Ecto neural progenitor cell (in vitro differentiated cells): Measurements from ENCODE around the gene POLR1D.
A peak's percentile ranks its signal among the peaks of the same experiment; 100 is the strongest.
"Not testable (repeated sequence)": the region's sequence is repeated elsewhere in the genome, so short reads cannot be mapped to it uniquely, and the experiment has no call there.

ENCODE experiments used
- DNase-seq: peaks from one replicate; pipeline ENCODE4 v3.0.0-alpha.2; 2018; ENCODE audit warnings: low spot score

POLR1D gene

DNA sequence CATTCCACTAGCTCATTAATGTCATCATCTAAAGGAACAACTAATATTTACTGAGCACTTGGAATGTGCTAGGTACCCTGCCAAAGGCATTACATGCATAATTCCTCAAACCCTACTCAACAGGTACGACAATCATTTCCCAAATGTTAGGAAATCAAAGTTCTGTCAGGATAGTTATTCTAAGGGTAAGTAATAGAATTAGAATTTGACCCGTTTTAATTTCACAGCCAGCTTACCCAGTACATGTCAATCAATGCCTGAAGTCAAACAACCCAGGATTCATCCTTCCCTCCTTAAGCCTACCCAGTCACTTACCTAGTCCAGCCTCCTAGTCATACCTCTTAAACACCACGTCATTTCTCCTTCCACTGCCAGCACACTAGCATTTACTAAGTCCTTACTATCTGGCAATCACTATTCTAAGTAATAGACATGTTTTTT, 3.8 kb upstream of the POLR1D start:
- DNase-seq, result no peak

DNA sequence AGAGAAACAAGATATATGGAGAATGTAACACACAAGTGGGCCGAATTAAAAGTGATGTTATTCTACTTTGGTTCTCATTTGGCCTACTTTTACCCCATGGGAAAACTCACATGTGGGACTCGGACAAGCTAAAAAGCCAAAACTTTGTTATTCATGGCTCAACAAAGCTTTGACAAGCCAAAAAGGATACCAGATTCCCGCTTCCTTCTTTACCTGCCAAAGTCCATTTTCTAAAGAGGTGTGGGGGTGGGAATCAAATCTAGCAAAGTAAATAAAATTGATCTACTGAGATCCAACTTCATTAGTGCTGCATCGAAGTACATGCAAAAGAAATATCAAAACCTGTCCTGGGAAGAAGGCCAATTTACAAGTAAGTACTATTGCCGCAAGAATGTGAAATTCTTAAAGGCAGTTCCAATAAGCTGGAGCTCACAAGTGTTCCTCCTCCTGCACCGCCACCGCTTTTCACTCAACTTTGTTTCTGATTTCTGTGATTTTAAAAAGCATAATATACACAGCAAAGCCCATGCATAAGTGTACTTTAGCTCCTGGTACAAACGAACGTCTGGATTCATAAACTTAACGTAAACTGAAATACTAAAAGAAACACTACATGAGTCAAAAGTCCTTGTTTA, 2.5 kb upstream of the POLR1D start:
- no peak for DNase-seq

DNA sequence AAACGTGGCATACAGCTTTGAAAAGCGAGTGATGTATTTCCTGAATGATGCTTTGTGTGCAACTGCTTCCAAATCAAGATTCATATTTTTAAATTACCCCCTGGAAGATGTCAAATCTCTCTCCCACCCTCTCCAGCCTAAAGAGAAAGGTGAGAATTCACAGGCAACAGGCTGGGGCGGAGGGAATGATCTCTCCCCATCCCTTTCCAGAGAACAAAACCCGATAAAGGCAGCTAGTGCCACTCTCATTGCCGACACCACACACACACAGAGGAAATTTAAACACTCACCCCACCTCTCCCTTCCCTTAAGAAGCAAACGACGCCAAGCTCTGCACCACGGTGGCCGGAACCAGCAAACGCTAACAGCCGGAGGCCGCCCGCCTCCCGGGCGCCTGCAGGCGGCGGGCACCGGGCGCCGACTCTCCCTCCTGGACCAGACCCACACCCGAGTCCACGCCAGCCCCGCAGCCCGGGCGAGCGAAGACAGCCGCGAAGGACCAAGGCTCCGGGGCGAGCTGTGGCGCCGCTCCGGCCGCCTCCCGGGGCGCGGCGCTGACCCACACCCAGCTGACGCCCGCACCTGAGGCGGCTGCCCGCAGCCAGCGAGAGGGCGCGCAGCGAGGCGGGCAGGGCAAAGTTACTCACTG, 1.8 kb upstream of the POLR1D start:
- DNase-seq, result no peak

DNA sequence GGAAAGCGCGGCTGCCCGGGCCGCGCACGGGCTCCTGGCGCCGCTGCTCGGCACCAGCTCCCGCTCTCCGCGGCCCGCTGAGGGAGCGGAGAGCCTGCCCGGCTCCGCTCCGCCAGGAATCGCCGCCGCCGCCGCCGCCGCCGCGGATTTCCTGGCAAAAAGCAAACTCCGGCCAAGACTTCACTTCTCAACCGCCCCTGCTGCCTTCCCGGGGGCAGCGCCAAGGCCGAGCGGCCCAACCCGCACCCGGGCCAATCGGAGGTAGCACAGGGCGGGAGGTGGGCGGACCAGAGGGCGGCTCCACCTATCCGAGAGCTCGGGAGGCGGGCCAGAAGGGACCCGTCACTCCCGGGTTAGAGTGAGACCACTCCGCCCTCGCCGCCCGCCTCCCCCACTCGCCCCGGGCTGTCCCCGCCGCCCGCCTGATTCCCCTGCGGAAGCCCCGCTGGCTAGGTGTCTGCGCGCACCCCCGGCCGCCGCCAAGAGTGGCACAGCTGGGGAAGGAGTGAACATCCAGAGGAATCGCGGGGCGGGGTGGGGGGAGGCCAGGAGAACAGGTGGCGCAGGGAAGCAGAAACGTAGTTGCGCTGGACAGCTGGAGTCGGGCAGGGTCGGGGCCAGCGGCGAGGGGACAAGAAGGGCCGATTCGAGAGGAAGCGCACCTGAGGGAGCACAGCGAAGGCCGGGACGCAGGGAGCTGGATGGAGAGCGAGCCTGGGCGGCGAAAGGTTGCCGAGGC, 1.1 kb upstream of the POLR1D start, which contains the start of gene LNX2:
Gene LNX2, minus strand, starts transcription at position 153 of the 739 bp plus-strand sequence. CDS start 38,826 bp downstream, outside the sequence.
- DNase-seq, result peak; percentile 98

DNA sequence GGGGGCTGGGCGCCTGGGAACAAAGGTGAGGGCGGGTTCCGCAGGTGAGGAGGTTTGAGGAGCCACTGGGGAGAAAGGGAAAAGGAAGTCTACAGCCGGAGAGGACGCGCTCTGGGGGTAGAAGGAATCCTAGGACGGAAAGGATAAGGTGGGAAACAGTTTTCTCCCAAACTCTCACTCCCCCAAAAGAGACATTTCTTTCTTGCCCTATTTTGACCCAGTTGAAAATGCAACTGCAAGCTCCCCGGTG, 651 bp upstream of the POLR1D start:
- DNase-seq, result no peak

DNA sequence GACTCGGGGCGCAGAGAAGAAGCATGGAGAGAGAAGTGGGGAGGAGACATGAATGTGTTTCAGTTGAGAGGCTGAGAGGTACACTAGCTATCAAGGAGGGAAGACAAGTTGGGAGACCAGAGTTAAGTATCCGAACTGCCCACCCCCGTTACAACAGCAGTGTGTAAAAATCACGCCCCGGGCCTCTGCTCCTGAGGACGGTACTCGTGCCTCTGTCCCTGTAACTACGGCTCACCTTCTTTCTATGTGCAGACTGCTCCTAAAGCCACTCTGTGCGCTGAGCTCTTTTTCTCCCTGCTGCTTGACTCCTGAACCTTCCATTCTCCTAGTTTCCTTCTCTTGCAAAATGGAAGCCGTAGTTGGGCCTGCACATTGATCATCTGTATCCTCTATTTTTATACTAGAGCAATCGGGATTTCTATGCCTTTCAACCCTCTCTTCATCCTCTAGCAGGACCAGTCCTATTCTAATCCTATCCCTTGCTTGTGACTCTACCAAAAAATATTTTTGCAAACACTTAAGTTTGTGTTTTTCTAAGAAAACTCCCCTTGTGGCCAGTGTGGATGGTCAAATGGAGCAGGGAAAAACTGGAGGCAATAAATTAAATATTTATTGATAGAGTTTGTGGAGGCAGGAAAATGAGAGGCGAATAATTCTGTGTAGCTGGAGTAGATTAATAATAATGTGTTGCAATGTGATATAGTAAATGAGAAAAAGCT, 569 bp downstream of the POLR1D start:
- no peak for DNase-seq

DNA sequence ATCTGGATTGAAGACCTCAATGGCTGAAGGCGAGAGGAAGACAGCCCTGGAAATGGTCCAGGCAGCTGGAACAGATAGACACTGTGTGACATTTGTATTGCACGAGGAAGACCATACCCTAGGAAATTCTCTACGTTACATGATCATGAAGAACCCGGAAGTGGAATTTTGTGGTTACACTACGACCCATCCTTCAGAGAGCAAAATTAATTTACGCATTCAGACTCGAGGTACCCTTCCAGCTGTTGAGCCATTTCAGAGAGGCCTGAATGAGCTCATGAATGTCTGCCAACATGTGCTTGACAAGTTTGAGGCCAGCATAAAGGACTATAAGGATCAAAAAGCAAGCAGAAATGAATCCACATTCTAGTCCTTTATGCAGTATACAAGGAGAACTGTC, 1.2 kb downstream of the POLR1D start:
- DNase-seq, result no peak

DNA sequence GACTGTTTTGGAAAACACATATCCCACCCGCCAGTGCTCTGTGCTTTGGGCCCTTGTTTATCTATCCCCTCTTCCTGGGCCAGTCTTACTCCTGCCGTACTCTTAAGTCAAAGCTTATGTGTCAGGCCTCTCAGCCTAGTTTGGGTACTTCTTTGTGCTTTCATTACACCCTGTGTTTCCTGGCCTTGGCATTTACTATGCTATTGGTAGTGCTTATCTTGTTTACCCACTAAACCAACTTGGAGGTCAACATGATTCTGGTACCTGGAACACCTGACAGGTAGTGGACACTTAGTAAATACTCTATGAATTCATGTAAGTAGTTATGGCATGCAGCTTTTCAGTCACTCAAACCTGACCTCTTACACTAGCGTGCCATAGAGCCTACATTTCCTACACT, 2.4 kb downstream of the POLR1D start:
- no peak for DNase-seq

DNA sequence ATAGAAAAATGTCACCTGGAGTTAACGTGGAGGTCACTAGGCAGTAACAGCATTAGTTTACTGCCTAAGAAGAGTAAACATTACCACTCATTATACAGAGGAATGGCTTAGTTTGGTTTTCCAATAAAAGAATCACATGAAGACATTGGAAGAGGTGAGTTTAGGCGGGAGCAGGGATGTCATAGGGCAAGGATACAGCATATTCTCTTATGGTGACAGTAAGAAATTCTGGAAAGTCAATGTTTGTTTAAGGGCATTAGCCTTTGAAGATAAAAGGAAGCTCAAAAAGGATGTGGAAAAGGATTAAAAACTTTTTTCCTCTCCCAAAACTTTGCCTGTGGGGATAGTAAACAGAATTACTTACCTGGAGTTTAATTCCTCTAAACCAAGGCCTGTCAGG, 4.1 kb downstream of the POLR1D start:
- no peak for DNase-seq

DNA sequence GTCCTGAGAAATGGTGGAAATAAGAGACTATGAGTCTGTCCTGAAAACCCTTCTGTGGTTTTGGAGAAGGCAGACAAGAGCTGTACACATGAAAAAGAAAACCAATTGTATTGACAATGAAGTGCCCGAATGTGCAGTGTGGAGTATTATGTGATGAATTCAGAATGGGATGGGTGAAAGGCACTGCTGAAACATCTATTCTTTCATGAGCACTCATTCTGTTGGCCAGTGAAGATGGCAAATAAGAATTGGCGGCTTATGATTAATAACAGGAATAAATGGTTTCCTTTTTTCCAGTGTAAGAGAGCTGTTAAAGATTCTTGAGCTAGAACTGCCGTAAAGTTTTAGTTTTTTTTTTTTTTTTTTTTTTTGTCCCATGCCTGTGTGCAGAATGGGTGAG, 5.7 kb downstream of the POLR1D start:
- DNase-seq, result no peak

DNA sequence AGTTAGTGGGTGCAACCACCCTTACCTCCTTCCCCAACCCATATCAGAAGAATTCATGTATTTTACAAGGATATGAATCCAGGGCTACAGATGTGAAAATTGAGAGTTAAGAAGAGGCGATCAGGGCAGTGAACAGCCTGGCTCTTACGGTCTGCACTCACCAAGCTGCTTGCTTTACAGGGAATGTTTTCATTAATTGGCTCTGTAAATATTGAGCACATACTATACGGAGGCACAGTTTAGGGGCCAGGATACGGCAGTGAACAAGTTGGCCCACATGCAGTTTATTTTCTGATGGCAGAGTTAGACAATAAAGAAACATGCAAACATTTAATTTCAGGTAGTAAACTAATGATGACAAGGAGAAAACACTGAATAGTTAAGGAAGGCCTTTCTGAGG, 6.4 kb downstream of the POLR1D start:
- no peak for DNase-seq

DNA sequence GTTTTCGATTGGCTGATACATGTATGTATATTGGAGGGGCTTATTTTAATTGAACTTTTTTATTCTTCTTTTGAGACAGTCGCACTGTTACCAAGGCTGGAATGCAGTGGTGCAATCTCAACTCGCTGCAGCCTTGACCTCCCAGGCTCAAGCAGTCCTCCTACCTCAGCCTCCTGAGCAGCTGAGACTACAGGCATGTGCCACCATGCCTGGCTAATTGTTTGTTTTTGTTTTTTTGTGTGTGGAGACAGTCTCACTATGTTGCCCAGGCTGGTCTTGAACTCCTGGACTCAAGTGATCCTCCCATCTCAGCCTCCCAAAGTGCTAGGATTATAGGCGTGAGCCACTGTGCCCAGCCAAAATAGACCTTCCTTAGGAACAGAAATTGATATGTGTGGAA, 7.1 kb downstream of the POLR1D start:
- not testable (repeated sequence) for DNase-seq

DNA sequence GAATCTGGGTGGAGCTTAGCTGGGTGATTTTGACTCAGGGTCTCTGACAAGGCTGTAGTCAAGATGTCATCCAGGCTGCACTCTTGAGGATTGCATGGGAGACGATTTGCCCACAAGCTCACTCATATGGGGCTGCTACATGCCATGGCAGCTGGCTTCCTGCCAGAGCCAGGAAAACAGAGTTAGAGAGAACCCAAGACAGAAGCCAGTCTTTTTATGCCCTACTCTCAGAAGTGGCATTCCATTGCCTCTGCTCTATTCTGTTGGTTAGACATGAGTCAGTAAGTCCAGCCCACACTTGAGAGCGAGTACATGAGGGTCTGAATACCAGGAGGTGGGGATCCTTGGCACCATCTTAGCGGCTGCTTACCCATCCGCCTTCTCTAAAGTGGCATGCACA, 9.5 kb downstream of the POLR1D start:
- no peak for DNase-seq

DNA sequence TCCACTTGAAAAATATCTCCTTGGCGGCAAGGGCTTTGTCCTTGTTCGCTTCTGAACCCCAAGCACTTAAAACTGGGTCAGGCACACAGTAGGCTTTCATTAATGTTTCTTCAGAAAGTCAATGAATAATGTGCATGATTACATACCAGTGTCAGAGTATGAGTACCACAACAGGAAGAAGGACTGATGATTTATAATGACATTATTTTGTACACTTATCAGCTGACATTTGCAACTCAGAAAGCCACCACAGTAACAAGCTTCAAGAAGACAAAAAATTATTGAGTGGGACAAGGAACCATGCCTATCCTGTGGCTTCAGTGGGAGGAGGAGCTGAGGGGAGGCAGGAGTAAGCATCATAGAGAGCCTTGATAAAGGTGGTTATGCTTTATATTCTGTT, 10.0 kb downstream of the POLR1D start:
- DNase-seq, result no peak

DNA sequence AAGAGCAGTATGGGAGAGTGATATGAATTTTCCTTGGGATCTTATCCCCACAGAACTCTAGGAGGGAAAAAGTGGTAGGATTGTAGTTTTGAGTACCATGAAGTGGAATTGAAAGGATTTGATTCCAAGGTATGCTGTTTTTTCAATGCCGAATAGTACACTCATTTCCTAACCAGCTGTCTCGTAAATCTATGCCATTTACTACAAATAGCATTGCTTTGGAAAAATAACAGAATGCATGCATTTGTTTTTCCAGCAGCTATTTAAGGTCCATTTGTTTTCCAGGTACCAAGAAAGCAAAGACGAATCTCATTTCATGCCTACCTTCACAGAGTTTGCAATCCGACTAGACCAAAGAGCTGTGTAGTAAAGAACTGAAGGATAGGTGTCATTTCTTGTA, 10.5 kb downstream of the POLR1D start:
- no peak for DNase-seq

DNA sequence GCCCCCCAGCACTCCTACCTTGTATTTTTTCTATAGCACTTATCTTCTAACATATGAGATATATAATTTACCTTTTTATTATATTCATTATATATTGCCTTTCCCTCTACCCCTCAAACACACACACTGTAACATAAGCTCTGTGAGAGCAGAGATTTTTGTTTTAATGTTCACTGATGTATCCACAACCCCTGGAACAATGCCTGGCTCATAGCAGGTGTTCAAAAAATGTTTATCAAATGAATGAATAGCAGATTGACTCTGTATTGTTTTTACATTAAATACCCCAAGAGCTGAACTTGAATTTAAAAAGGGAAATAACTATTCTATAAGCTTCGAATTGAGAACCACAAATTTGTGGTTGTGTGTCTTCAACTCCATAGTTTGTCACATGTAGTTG, 11.0 kb downstream of the POLR1D start:
- no peak for DNase-seq

DNA sequence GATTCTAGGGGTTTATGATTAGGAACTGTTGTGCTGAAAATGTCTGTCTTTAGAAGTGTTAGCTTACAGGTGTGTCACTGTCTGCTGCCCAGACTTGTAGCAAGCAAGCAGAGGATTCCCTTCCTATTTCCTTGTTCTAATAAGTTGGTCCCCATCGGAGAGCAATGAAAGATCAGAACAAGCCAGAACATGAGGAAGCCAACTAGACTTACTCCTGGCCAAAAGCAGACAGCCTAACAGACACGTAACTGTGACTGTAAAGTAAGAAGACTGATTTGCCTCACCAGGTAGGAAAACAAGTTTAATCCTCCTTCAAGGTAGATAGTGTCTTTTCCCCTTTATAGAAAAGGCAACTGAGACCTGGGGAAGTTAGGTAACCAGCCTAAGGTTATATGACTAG, 12.5 kb downstream of the POLR1D start:
- DNase-seq, result no peak

DNA sequence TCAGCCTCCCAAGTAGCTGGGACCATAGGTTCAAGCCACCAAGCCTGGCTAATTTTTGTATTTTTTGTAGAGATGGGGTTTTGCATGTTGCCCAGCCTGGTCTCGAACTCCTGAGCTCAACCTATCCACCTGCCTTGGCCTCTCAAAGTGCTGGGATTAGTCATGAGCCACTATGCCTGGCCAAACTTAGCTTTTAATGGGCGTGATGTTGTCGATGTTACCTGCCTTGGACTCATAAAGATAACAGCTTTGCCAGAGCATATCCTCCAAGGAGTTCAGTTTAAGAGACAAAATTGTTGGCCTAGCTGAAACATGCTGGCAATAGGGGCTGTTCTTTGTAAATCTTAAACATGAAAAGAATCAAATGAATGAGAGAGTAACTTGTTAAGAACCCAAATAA, 13.1 kb downstream of the POLR1D start:
- DNase-seq, result no peak

DNA sequence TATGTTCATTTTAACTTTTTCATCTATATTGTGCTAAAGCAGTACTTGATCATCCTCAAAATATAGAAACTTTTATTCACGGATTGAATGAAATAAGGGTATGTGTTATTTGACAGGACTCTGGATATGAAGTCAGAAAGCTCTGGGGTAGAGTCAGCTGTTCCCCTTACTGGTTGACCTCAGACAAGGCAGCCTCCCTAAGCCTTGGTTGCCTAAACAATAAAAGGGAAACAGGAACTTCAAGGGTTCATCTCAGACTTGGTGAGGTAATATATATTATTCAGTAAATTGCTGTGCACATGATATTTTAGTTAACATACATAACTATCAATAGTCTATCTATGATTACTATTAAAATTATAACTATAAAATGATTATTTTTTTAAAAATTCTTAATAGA, 13.6 kb downstream of the POLR1D start:
- no peak for DNase-seq

DNA sequence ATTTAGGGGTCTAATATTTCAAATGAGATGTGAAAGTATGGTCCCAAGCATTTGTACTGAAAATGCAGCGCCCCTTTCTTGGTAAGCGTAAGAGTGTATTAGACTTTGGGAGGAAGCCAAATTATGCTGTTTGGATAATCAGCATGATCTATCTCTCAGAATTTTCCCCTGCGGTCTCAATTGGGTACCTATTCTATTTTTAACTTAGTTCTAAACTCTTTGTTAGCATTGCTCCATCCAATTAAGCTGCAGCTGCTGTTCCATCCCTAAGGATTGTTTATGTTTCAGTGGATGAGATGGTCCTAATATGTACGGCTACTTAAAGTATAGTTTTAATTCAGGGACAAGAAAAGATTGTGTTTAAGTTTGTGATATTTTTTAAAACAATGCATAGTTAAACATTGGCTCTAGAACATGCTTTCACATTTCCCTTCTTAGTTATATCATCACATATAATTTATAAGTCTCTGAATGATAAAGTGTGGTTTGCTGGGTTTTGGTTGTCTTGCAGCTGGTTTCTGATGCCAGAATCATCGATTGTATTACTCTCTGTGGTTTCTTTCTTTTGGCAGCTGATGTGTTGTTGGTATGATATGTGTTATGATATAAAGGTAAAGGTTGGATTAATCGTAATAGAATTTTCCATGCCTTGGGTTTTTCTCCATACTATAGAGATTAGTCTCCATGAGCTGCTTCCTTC, 15.0 kb downstream of the POLR1D start:
- DNase-seq, result no peak

DNA sequence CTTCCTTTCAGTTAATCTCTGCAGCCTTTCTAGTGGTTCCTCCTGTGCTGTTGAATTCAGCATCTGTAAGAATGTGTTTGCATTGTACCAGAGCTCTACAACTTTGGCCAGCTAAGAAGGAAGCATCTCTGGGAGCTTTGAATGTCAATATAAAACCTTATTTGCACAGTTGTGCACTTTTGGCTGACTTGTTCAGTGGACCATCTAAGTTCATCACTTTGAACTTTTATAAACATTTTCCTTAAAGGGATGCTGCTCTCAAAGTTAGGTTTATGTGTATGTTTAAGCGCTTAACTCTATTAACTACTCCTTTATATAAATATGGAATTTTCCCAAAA, 15.6 kb downstream of the POLR1D start:
- no peak for DNase-seq

DNA sequence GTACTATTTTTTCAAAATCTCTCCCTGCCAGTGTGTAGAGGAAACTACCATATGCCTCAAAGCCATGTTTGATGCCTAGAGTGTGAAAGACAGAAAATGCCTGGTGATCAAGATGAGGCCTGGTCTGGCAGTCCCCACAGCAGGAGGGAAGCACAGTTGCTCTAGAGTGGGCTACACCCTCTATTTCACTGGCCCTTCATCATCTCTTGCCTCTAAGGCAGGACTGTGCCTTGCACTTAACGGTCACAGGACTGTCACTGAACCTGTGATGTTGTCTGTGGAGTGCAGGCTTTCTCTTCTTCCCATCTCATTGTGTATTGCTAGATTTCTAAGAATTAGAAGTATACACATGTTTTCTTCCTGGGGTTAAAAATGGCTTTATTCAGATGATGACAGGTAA, 16.3 kb downstream of the POLR1D start:
- DNase-seq, result no peak

DNA sequence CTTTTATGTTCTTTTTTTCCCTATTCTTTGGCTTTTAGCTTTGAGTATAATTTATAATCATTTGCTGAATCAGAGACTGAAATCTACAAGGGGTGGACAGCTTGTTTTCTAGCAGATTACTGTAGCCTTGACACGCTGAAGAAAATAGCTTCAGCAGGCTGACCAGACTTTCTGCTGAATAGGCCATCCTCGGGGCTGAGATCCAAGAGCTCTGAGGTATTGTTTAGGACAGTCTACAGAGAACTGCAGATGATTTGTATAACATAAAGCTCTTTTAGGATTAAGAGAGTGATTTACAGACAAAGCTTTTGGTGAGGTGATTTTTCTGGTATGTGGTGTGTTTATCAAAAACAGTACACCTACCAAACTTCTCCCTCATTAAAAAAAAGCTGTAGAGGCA, 16.8 kb downstream of the POLR1D start:
- DNase-seq, result no peak
